RWPE1 (cell line): ENCODE measurements around the gene MROH9.

Experiments used
- CTCF ChIA-PET: fragments of 350-600 bp; sonication (Branson Sonifier 250); formaldehyde crosslinking; extraction: SDS; loops from one replicate; lab custom pipeline; 2021; lab: Yijun Ruan, JAX
- POLR2A ChIA-PET: fragments of 400-600 bp; formaldehyde crosslinking; extraction: SDS; loops from one replicate; lab custom pipeline; 2020; ENCODE audit warnings: antibody characterized with exemption; ENCODE audit not compliant: low non-redundant PET; lab: Yijun Ruan, JAX
- DNase-seq: peaks from one replicate; pipeline ENCODE4 v3.0.0; 2012; ENCODE audit warnings: low spot score
- H3K27ac ChIP-seq: fragments of 450-650 bp; 2 replicates; pipeline ENCODE4 v1.5.1; 2017
- CTCF ChIP-seq: fragments of 450-650 bp; conservative IDR thresholded peaks from 2 replicates; pipeline ENCODE4 v1.5.1; 2017; ENCODE audit warnings: low read depth, mild to moderate bottlenecking

Gene MROH9

GRCh38 chr1:171032822-171033702 is 97.7 kb downstream of the MROH9 start:
- POLR2A ChIA-PET = no interaction called here
- no peak for DNase-seq
- CTCF ChIA-PET = interaction anchor here (0.6 kb wide), 1 partner anchor 338 kb away, joined by 3 read pairs; no protein-coding TSS in a partner anchor

GRCh38 chr1:171037626-171038025 is 102.3 kb downstream of the MROH9 start:
- TF ChIP-seq CTCF = no peak
- CTCF ChIA-PET = no interaction called here

More at GRCh38 chr1:171032822-171033702, 97.7 kb downstream of the MROH9 start:
- TF ChIP-seq CTCF = no peak
- no peak overlapping the region for H3K27ac ChIP-seq

GRCh38 chr1:171038284-171038683 is 103.0 kb downstream of the MROH9 start:
- TF ChIP-seq CTCF = no peak
- CTCF ChIA-PET = no interaction called here
- POLR2A ChIA-PET = no interaction called here
- no peak overlapping the region for H3K27ac ChIP-seq
- DNase-seq = no peak

More at GRCh38 chr1:171037626-171038025, 102.3 kb downstream of the MROH9 start:
- POLR2A ChIA-PET = no interaction called here
- no peak for DNase-seq
- no peak overlapping the region for H3K27ac ChIP-seq

GRCh38 chr1:171048014-171048413 is 112.7 kb downstream of the MROH9 start:
- CTCF ChIA-PET = no interaction called here
- TF ChIP-seq CTCF = no peak
- POLR2A ChIA-PET = no interaction called here
- no peak for DNase-seq
- H3K27ac ChIP-seq = no peak overlapping the region

GRCh38 chr1:171052977-171053376 is 117.6 kb downstream of the MROH9 start:
- CTCF ChIA-PET = interaction anchor here (0.6 kb wide), 1 partner anchor 717 kb away, joined by 3 read pairs; no protein-coding TSS in a partner anchor
- no peak for TF ChIP-seq CTCF
- DNase-seq = no peak
- no peak overlapping the region for H3K27ac ChIP-seq
- POLR2A ChIA-PET = no interaction called here

- H3K27ac ChIP-seq = no peak overlapping the region
- ChIA-PET CTCF (no interaction called here), POLR2A (no interaction called here)
- DNase-seq = no peak
- no peak for TF ChIP-seq CTCF
These were observed 120.8 kb downstream of the MROH9 start for GRCh38 chr1:171055966-171056643.
